Measurements from ENCODE around the gene RAB23.
A peak's percentile ranks its signal among the peaks of the same experiment; 100 is the strongest.
"Not testable (repeated sequence)": the region's sequence is repeated elsewhere in the genome, so short reads cannot be mapped to it uniquely, and the experiment has no call there.

RAB23 gene

DNA sequence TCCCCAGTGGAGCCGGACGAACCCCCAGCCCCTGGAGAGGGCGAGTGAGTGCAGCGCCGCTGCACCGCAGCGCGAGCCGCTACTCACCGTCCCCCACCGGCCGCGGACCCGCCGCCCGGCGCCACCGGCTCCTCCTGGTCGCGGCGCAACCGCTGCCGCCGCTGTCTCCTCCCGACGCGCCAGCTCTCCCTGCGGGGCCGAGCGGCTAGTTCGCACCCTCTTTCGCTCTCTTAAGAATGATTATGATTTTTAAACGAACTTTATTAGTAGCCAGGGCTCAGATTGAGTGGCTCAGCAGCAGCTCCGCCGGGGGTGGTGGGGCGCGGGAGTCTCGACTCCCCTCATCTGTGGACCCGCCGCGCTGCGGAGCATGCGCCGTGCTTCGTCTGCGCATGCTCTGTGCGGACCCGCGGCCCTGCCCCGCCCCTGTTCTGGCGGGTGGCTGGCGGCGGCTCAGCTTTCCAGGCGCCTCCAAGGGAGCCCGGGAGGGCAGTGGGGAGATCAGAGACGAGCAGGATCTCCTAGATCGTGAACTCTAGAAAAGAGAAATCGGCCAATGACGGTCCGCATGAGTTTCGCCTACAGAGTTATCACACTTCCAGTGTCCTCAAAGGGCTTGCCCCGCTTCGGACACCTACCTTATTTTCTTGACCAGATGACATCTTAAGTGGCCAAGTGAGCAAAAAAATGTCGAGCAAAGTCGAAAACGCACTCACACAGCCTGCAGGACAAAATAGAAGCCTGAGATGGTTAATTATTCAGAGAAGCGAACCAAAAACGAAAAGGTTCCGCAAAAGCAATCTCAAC is at the start of gene RAB23:
RAB23 (minus strand) TSS at position 372 of the 807 bp plus-strand sequence. CDS start 11,927 bp downstream, outside the sequence.
- peak; percentile 82 for DNase-seq

DNA sequence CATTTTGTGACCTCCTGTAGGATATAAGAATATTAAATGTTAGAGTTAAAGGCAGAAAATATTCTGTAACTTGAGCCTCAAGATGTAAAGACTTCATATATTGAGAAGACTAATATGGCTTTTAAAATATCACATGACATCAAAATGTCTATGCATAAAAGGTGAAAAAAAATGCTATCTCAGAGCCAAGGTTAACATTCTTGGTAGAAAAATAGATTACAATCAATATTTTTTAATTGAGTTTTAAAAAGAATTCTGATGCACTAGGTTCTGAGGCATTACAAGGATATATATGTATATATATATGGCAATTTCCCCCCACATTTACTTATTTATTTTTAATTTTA is 46.2 kb upstream of the RAB23 start:
- DNase-seq, result no peak

DNA sequence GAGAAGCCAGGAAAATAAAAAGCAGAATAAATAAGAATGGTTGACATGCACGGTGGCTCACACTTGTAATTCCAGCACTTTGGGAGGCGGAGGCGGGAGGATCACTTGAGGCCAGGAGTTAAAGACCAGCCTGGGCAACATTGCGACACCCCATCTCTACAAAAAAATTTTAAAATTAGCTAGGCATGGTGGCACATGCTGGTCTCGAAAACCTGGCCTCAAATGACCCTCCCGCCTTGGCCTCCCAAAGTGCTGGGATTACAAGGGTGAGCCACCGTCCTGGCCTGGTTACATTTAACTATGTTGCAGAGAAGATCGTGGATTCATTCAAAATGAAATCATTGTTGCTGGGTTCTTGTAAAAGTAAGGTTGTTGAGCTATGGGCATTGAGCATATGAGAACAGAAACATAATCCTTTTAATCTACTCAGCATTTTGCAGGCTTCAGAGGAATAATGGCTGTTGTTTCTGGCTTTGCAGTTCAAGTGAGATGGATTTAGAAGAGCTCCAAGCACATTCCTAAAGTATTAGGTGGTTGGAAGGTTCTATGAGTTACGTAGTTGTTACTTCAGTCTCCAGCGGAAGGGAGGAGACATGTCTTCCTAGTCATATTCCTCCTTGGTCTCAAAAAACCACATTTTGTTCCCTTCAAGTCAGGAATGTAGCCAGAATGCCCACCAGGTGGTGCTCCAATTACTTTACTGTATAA is 45.6 kb upstream of the RAB23 start:
- DNase-seq, result no peak

DNA sequence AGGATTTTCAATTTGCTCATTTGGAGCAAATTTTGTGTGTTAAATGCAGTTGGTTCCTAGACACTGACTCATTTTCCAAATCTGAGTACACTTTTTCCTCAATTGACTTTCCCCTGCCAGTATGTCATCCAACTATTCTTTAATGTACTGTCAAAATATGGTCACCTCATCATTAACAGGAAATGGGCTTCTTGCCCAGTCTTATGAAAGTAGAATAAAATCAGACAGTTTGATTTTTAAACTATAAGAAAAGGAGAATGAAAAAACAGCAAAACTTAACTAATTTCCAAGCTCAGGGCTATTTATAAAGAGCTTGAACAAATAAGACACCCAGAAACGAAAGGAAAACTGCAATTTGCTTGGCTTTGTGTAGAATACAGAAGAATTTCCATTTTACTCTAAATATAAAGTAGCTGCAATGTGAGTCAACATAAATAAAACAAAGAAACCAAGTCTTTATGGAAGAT is 43.7 kb upstream of the RAB23 start:
- no peak for DNase-seq

DNA sequence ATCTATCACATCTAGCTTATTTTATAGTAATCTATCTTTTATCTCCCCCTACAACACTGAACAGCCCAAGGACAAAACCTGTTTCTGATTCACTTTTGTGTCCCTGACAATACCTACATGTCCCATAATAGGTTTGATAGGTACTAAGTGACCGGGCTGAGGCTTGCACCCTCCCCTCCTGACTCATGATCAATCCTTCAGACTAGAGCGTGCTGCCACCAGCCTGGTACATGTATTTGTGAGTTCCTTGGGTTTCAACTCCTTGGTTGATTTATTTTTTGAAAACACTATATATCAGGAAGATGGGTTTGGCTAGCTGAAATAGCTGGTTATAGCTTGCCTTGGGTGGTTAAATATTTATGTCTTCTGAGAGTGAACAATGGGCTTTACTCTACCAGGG is 41.6 kb upstream of the RAB23 start:
- DNase-seq, result no peak

DNA sequence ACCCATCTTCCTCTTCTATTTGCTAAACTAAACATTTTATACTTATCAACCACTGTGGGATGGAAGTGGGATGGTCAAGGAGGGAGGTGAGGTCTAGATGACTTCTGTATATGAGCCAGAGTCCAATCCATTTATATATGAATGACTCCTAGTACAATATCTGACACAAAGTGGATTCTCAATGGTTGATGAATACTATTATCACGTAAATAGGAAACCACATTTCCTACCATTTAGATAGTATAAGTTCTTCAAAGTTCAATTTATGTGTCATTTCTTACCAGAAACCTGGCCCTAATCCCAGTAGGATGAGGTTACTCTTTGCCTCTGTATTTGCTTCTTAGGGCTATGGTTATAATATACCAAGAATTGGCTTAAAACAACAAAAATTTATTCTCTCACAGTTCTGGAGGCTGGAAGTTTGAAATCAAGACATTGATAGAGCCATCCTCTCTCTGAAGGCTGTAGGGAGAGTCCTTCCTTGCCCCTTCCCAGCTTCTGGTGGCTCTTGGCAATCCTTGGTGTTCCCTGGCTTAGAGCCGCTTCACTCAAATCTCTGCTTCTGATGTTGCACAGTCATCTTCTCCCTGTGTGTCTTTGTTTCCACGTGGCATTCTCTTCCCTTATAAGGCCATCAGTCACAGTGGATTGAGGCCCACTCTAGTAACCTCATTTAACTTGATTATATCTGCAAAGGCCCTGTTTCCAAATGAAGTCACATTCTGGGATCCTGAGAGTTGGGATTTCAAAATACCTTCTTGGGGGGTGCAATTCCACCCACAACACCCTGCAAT is 41.0 kb upstream of the RAB23 start:
- no peak for DNase-seq

DNA sequence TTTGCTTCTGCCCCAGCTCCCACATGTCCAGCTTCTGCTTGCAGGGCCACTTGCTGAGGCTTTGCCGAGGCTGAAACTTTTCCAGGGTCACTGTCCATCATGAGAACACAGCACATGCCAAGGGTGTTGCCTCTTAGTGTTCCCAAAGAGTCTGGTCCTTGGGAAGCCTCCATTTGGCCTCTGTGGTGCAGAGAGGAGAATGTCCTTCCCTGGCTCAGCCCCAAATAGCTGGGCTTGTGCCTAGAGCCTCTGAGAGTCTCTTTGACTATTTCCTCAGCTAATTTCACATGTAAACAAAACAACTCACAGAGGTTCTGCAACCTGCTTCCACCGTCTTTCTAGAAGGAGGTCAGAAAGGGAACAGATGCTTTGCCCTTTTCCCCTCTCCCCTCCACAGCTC is 40.4 kb upstream of the RAB23 start:
- no peak for DNase-seq

DNA sequence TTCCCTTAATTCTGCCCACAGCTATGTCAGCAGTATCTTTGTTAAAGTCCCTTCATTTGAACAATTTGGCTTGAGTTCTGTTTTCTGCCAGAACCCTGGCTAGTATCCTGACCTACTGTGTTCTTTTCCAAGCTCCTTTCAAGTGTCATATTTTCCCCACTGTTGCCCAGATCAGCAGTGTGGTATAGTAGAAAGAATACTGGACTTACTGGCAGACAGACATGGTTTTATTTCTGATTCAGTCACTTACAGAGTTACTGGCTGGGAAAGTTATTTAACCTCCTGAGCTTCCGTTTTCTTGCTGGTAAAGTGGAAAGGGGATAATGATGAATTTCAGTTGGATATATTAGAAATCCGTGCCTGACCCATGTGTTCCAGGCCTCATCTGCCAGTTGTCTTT is 39.8 kb upstream of the RAB23 start:
- no peak for DNase-seq

DNA sequence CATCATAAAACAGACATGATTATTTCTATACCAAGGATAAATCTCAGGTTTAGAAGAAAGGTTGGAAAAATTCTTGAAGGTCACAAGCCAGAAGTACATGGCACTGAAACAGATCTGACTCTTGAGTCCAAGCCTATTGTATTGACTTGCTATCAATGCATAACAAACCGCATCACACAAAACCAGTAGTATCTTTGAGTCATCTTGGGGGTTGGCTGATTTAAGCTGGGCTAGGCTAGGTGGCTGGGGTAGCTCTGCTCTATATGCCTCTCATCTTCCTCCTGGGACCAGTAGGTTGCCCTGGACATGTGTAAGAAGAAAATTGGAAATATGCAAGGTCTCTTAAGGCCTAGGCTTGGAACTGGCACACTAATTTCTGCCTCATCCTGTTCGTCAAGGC is 37.0 kb upstream of the RAB23 start:
- DNase-seq, result no peak

DNA sequence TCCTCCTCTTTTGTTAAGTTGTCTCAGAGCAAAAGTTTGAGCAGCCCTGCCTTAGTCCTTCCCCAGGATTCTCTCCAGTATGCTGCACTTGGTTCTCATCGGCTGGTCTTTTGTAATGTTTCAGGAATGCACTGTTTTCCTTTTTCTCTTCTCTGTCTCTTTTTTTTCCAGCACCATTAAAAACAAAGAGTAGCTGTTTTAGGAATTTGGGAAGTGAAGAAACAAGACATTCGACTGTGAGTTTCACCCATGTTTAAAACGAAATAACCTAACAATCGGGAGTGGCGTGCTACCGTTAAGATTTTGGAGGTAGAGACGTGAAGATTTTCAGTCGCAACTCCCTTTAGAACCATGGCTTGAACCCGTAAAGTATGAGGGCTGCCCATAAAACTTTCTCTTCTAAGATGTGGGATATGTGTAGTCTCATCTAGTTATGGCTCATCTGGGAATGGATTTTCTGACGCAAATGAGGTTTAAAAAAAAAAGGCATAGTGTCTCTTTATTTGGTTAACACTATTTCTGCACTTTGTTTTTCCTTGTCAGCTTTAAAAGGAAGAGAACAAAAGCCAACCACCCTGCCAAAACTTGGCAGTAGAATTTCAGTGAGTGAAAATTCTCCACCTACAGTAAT is 35.9 kb upstream of the RAB23 start:
- DNase-seq, result no peak

DNA sequence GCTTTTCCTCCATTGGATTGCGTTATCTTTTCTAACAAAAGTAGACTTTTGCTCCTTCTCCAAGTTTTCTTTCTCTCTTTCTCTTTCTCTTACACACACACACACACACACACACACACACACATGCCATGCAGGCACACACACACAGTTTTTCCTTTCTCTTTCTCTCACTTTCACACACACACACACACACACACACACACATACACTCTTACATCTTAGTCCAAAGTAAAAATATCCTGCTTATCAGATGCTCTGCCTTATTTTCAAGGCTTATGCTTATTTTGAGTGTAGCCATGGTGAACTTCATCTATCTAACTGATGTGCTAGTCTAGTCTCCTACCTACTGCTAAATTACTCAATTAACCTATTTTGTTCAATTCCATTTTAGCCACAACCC is 34.4 kb upstream of the RAB23 start:
- no peak for DNase-seq

DNA sequence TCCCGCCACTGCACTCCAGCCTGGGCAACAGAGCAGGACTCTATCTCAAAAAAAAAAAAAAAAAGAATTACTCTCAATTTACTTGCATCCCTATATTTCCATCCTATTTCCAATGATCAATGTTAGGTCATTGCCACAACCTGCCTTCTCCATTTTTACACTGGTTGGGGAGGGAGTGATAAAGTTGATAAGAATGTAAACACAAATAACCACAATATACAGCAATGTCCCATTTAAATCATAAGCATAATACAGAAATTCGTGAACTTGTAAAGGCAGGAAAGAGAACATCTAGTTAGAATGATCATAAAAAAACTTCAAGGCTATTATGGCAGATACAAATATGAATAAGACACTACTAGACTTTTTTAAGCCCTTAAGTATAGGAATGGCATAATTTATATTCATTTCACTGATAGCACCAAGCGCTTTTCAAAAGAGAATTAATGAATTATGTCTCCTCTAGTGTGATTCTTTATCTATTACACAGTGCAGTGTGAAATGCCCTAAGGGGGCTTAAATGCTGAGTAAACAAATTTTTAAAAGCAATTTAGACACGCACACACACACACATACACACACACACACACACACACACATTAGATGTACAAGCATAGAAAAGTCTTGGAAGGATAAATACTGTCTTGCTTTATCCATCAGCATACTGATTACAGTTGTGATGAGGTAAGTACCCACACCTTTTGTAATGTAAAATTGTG is 33.5 kb upstream of the RAB23 start:
- no peak for DNase-seq

DNA sequence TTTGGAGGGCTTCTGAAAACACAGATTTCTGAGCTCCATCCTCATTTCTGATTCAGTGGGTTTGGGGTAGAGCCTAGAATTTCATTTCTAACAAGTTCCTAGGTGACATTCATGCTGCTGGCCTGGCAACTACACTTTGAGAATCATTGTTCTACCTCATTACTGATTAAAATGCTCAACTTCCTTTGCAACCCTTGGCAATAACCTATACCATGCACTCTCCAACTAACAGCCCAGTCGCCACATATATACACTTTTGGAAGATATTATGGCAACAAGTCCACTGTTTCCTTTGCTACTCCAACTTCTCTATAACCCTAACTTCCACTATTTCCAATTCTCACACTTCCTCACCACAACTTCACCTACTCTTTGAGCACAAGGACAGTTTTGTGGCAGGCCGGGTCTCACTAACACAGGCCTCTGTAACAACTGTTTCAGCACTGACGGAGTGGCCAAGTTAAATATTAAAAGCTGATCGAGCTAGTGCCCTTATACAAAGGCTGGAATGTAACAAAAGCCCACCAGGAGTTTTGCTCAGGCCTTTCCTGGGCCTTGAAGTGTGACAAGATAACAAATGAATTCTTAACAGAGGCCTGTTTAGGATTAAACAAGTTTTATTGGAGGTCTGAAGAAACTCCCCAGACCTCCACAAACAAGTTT is 32.1 kb upstream of the RAB23 start:
- DNase-seq, result no peak

DNA sequence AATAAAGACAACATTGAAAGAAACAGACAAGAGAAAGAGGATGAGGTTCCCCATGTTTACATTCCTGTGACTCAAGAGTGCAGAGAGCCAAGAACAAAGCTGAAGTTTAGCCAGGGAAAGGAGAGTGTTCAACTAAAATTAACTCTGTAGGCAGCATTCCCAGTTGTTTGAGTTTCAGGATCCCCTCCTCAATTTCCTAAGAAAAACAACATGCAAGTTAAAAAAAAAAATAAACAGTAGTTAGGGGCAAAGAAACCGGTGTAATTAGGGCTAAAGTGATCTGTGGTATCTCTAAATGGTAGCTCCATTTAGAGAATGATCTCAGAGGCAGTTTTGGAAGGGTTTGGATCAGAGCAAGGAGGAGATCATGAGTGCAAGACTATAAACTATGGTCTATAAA is 30.9 kb upstream of the RAB23 start:
- DNase-seq, result no peak

DNA sequence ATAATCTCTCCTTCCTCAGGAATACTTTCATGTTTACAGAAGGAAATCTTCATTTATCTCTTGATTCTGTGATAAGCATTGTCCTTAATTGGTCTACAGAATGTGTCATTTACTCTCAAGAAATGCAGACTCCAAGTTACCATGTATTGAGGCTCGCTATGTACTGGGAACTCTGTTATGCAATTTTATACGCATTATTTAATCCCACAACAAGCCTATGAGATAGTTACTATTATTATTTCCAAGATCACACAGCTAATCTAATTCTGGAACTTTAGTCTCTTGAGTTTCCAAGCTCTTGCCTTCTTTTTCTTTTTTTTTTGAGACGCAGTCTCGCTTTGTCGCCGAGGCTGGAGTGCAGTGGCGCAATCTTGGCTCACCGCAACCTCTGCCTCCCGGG is 30.0 kb upstream of the RAB23 start:
- no peak for DNase-seq

DNA sequence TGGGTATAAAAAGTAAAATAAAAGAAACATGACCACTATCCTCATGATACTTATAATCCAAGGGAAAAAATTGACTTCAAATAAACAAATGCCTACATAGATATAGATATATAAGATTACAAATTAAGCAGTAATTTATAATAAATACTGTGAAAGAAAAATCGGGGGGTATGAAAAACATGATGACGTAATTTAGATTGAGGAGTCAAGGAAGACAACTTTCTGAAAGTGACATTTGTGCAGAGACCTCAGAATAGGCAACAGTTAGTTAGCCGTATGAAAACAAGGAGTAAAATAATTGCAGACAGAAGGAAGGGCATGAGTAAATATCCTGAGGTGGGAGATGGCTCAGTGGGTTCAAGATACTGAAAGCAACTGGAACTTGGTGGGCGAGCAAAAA is 28.2 kb upstream of the RAB23 start:
- no peak for DNase-seq

DNA sequence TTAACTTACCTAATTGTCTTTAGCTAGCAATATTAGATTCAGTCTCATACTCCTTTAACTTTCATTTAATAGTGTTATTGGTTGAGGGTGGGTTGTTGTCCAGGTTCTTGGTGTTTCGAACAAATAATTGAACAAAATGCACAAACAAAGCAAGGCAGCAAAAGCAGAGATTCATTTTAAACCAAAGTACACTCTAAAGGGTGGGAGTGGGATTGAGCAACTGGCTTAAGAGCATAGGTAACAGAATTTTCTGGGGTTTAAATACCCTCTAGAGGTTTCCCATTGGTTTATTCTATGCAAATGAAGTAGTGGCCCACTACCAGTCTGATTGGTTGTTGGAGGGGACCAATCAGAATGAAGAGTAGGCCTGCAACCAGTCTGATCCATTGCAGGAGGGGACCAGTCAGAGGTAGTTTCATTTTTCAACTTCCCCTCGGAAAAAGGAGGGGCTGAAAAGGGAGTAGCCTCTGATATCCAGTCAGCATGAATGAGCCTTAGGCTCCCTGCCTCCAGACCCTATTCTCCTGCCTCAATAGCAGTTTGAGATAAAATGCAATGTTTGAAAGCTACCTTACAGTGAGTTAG is 26.3 kb upstream of the RAB23 start:
- DNase-seq, result no peak

DNA sequence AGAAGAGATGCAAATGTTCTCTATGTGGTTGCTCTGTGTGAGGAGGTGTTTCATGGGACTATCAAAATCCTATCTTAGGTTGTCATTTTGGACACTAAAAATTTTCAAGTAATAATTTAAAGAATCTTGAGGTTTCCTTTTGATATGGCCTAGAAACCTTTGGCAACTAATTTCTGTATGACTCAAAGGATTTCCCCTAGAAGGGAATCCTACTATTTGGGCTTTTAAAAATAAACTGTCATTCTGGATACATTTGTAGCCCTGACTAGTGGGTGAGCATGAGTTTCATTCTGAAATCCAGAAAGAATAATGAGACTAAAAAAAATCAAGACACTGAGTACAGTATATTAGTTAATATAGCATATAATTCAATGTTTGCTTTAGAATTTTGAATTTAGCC is 25.5 kb upstream of the RAB23 start:
- no peak for DNase-seq

DNA sequence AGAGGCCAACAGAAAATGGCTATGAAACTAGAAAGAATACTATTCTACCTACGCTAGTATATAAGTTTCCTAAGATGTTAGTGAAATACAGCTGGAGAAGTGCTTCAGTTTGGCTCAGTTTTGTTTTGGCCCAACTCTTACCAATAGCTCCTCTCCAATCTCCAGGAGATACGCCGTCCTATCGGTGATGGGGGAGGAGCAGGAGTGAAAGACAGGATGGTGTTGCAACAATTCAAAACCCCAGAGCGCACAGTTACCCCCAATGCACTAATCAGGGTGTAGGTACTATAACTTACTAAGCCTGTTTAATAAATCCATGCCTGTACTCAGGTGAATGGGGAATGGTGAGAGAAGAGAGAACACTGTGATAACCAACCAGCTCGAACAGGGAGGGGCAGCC is 24.2 kb upstream of the RAB23 start:
- DNase-seq, result no peak

DNA sequence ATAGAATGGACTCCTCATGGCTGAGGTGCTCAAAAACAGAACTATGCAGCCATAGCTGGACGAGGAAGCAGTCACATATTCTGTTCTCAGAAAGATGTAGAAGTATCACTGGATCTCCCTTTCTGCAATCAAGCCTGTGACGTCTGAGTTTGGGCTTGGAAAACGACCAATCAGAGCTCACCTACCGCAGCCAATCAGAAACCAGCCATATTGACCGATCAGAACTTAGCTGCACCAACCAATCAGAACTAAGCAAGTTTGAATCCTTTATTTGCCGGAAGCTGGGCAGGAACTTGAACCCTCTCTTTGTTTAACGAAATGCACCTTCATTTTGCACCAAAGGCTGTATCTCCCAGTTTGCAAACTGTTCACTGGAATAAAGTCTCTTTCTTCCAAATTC is 21.8 kb upstream of the RAB23 start:
- no peak for DNase-seq

DNA sequence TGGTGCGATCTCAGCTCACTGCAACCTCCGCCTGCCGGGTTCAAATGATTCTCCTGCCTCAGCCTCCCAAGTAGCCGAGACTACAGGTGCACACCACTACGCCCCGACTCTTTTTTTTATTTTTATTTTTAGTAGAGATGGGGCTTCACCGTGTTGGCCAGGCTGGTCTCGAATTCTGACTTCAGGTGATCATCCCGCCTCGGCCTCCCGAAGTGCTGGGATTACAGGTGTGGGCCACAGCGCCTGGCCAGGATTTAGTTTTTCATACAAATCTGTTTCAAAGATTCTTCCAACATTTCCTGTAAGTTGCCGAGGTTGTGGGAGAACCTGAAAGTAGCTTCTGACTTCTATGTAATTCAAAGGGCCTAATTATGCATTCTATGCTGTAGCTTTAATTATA is 21.4 kb upstream of the RAB23 start:
- not testable (repeated sequence) for DNase-seq

DNA sequence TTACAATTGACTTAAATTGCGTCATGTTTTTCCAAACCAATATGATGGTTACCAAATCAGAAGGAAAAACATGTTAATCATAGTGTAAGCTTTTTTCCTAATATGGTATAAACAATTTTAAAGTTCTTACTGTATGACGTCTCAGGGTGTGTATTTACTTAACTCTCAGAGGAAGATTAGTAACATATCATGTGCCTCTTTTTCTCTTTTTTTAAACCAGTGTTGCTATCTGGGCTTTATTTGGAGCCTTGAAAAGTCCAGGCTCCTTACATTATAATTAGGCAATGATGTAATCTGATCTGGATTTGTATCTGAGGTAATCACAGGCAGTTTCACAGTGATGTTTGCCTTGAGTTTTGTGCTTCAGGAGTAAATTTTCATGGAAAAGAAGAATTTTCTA is 20.4 kb upstream of the RAB23 start:
- no peak for DNase-seq

Measured in CD4-positive, alpha-beta T cell treated with Interferon gamma for 1 hour (primary cell).